Measurements from ENCODE around the gene COP1.
"Not testable (repeated sequence)": the region's sequence is repeated elsewhere in the genome, so short reads cannot be mapped to it uniquely, and the experiment has no call there.

COP1 gene

DNA sequence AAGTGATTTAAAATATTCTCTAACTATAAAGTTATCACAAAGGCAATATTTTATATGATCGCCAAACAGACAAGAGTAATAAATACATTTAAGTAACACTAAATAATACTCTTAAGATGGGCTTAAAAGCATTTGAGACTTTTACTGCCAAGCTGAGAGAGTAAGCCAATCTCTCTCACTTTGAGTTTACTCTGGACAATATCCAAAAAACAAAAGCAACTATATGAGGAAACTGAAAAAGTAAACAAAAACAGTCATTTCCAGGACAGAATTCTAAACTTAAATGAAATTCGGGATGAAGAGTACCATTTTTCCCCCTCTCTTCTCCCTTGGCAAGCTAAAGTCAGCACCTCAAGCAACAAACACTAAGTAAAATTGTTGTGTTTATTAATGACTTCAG, 173.2 kb downstream of the COP1 start:
- no peak for DNase-seq (ENCODE audit: low spot score)

DNA sequence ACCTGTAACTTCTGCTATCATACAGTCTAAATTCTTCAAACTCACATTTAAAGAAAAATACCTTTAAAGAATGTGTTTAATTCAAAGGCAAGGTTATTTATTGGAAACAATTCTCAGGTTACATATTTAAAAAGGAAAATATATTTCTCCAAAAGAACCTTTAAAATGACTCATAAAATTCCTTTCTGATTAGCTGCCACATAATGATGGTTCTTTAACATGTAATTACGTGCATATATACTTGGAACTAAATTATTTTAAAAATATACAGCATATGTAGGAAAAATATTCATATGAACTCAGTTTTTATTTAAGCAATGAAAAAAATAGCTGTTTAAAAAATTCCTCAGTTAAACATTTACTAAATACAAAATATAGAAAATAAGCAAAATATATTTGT, 173.6 kb downstream of the COP1 start:
- no peak for DNase-seq (ENCODE audit: low spot score)

DNA sequence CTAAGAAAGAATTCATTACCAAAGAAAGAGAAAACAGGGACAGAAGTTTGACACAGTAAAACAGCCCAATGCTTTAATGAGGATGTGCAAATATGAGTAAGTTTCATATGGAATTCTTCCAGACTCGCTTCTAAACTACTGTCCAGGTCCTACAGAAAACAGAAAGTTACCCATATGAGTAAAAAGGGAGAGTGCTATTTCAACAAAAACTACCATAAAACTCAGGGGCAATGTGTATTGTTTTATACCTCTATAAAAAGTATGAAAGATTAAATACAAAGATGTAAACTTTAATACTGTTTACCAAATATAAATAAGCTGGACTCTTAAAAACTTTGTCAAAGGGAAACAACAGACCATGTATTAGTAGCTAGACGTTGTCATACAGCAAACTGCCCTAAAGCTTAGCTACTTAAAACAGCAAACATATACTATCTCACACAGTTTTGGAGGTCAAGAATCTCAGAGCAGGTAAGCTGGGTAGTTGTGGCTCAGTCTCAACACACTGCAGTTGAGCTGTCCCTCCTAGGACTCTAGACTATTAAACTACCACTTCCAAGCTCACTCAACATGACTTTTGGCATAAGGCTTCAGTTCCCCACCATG, 174.9 kb downstream of the COP1 start:
- no peak for DNase-seq (ENCODE audit: low spot score)

DNA sequence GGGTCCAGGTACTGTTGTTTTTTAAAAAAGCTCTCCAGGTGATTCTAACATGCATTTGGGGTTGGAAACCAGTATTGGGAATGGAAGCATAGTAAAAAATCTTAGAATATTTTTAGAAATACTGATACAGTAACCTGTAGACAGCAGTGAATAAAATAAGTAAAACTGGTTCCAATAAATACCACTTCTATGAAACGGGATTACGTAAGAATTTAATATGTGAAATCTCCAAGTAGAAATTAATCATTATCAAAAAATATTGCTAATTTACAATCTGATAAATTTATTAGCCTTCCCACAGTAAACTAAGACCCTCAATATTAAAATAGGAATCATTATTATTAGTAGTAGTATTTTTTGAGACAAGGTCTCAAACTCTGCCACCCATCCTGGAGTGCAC, 177.5 kb downstream of the COP1 start:
- no peak for DNase-seq (ENCODE audit: low spot score)

DNA sequence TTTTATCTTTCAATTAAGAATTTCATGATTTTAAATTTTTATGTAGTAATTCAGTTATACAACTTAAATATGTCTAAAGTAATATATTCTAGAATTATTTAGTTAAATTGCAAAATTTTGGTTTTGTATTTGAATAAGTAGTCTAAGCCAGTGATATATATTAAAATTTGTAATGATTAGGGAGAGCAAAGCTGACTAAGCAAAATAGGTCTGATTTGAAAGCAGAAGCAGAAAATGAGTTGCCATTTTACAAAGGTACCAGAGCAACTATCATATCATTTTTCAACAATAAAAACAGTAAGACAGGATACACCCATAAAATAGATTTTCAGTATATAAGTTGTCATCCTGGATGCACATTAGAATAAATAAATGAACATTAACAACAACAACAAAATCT, 177.9 kb downstream of the COP1 start:
- no peak for DNase-seq (ENCODE audit: low spot score)

DNA sequence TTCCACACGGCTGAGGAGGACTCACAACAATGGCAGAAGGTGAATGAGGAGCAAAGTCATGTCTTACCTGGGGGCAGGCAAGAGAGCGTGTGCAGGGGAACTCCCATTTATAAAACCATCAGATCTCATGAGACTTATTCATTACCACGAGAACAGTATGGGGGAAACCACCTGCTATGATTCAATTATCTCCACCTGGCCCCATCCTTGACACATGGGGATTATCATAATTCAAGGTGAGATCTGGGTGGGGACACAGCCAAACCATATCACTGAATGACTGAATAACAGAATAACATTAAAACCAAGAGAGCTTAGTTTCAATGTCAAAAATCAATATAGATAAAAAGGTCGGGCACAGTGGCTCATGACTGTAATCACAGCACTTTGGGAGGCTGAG, 179.2 kb downstream of the COP1 start:
- DNase-seq (ENCODE audit: low spot score) = not testable (repeated sequence)

DNA sequence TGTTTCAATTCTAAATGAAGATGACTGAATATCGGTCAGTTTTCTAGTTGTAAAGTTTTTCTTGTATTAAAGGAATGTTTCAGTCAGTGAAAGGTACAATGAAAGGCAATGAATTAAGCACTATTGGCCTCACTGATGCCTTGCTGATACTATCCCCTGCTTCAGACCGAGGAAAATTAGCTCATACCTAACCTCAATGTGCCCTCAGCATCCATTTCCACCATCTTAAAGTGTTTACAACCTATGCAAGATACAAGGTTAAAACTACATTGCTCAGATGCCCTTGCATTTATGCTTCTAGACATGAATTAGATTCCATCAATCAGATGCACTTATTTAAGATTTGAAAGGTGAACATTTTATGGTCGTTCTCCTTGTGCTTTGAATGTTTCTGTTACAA, 184.5 kb downstream of the COP1 start:
- no peak for DNase-seq (ENCODE audit: low spot score)

DNA sequence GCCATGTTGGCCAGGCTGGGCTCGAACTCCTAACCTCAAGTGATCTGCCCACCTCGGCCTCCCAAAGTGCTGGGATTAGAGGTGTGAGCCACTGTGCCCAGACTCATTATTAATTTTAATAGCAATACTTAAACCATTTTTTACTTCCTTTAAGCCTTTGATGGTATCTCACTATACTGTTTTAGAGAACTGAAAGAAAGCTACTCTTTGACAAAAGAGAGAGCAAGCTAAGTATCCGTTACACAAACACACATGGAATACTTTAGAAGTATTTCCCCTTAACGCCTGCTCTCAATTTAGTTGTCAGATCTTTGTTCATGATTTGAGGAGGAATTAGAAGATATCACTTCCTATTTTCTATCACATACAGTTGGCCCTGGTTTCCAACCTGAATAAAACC, 189.4 kb downstream of the COP1 start:
- DNase-seq (ENCODE audit: low spot score) = no peak

DNA sequence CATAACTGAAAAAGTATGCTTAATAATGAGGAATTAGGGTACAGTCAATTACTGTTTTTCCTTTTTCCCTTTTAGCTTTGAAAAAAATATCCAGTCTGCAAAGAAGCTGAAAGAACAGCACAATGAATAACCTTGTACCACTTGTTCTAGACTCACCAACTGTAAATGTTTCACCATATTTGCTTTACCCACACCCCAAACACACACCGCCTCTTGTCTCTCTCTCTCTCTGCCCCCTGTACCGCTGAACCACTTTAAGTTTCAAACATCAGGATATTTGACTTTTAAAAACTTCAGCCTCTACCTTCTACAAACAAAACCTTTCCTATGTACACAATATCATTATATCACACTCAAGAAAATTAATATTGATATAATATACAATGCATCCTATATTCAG, 197.1 kb downstream of the COP1 start:
- no peak for DNase-seq (ENCODE audit: low spot score)

DNA sequence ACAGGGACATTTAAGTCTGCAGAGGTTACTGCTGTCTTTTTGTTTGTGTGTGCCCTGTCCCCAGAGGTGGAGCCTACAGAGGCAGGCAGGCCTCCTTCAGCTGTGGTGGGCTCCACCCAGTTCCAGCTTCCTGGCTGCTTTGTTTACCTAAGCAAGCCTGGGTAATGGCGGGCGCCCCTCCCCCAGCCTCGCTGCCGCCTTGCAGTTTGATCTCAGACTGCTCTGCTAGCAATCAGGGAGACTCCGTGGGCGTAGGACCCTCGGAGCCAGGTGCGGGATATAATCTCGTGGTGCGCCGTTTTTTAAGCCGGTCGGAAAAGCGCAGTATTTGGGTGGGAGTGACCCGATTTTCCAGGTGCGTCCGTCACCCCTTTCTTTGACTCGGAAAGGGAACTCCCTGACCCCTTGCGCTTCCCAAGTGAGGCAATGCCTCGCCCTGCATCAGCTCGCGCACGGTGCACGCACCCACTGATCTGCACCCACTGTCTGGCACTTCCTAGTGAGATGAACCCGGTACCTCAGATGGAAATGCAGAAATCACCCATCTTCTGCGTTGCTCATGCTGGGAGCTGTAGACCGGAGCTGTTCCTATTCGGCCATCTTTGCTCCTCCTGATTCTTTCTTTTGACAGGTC, 199.2 kb downstream of the COP1 start:
- DNase-seq (ENCODE audit: low spot score) = not testable (repeated sequence)

DNA sequence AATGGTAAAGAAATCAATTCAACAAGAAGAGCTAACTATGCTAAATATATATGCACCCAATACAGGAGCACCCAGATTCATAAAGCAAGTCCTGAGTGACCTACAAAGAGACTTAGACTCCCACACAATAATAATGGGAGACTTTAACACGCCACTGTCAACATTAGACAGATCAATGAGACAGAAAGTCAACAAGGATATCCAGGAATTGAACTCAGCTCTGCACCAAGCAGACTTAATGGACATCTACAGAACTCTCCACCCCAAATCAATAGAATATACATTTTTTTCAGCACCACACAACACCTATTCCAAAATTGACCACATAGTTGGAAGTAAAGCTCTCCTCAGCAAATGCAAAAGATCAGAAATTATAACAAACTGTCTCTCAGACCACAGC, 212.4 kb downstream of the COP1 start:
- not testable (repeated sequence) for DNase-seq (ENCODE audit: low spot score)

DNA sequence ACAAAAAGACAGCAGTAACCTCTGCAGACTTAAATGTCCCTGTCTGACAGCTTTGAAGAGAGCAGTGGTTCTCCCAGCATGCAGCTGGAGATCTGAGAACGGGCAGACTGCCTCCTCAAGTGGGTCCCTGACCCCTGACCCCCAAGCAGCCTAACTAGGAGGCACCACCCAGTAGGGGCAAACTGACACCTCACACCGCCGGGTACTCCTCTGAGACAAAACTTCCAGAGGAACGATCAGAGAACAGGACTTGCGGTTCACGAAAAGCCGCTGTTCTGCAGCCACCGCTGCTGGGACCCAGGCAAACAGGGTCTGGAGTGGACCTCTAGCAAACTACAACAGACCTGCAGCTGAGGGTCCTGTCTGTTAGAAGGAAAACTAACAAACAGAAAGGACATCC, 214.3 kb downstream of the COP1 start:
- DNase-seq (ENCODE audit: low spot score) = not testable (repeated sequence)

DNA sequence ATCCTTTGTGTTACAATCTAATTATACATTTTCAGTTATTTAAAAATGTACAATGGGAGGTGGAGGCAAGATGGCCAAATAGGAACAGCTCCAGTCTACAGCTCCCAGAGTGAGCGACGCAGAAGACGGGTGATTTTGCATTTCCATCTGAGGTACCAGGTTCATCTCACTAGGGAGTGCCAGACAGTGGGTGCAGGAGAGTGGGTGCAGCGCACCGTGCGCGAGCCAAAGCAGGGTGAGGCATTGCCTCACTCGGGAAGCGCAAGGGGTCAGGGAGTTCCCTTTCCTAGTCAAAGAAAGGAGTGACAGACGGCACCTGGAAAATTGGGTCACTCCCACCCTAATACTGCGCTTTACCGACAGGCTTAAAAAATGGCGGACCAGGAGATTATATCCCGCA, 214.9 kb downstream of the COP1 start:
- not testable (repeated sequence) for DNase-seq (ENCODE audit: low spot score)

DNA sequence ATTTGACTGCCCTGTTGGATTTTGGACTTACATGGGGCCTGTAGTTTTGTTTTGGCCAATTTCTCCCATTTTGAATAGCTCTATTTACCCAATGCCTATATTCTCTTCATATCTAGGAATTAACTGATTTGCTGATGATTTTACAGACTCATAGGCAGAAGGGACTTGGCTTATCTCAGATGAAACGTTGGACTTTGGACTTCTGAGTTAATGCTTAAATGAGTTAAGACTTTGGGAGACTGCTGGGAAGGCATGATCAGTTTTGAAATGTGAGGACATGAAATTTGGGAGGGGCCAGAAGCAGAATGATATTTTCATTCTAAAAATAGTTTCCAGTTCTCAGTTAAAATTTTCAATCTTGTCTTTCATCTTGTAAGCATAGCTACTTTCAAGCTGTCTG, 222.3 kb downstream of the COP1 start:
- no peak for DNase-seq (ENCODE audit: low spot score)

DNA sequence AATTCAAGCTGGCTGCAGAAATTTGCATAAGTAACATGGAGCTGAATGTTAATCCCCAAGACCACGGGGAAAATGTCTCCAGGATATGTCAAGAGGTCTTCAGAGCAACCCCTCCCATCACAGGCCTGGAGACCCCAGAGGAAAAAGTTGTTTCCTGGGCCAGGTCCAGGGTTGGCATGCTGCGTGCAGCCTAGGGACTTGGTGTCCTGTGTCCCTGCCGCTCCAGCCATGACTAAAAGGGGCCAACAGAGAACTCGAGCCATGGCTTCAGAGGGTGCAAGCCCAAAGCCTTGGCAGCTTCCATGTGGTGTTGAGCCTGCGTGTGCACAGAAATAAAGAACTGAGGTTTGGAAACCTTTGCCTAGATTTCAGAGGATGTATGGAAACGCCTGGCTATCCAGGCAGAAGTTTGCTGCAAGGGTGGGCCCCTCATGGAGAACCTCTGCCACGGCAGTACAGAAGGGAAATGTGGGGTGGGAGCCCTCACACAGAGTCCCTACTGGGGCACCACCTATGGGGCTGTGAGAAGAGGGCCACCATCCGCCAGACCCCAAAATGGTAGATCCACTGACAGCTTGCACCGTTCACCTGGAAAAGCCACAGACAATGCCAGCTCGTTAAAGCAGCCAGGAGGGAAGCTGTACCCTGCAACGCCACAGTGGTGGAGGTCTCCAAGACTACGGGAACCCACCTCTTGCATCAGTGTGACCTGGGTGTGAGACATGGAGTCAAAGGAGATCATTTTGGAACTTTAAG, 222.9 kb downstream of the COP1 start:
- DNase-seq (ENCODE audit: low spot score) = no peak

DNA sequence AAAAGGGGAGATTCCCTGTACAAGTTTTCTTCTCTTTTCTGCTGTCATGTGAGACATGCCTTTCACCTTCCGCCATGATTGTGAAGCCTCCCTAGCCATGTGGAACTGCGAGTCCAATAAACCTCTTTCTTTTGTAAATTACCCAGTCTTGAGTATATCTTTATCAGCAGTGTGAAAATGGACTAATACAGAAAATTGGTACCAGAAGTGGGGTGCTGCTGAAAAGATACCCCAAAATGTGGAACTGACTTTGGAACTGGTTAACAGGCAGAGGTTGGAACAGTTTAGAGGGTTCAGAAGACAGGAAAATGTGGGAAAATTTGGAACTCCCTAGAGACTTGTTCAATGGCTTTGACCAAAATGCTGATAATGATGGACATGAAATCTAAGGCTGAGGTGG, 223.7 kb downstream of the COP1 start:
- not testable (repeated sequence) for DNase-seq (ENCODE audit: low spot score)

DNA sequence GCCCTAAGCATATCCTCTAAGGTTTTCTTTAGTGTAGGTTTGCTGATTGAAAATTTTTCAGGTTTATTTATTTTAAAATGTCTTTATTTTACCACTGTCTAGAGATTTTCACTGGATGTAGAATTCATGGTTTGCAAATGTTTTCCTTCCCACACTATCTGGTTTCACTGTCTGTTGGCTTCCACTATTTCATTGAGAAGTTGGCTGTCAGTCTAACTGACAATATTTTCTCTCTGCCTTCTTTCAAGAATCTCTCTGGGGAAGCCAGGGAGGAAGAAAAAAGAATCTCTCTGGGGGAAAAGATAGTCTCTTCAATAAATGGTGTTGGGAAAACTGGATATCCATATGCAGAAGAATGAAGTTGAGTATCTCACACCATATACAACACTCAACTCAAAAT, 226.0 kb downstream of the COP1 start:
- no peak for DNase-seq (ENCODE audit: low spot score)

DNA sequence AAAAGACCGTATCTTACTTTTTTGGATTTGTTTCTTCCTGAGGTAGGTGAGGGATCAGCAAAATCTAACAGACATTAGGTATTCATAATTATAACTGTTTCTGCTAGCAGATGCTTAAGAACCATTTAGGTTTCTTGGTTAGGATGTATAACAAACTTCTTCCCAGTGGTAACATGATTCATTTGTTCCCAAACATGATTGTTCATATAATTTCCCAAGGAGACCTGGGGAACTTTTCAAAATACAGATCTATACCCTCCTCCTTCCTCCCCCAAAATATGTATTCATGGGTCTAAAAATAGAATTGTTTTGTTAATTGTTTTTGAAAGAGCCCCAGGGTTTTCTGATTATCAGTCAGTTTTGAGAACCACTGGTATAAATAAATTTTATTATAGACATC, 228.2 kb downstream of the COP1 start:
- DNase-seq (ENCODE audit: low spot score) = no peak

DNA sequence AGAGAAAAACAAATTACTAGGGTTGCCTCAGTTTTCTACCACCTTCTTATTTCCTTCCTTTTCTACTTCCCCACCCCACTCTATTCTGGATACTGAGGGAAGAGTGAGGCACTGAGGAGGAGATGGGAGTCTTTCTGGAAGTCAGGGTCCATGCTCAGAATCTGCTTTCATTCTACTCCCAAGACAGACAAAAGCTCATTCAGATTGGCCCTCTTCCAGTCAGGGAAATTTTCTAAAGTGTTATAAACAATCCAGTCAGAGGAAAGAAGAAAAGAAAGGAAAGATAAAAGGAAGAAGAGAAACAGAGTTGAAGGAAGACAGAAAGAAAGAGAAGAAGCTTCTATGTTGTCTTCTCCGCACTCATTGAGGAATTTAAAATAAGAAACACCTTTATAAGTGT, 228.6 kb downstream of the COP1 start:
- no peak for DNase-seq (ENCODE audit: low spot score)

DNA sequence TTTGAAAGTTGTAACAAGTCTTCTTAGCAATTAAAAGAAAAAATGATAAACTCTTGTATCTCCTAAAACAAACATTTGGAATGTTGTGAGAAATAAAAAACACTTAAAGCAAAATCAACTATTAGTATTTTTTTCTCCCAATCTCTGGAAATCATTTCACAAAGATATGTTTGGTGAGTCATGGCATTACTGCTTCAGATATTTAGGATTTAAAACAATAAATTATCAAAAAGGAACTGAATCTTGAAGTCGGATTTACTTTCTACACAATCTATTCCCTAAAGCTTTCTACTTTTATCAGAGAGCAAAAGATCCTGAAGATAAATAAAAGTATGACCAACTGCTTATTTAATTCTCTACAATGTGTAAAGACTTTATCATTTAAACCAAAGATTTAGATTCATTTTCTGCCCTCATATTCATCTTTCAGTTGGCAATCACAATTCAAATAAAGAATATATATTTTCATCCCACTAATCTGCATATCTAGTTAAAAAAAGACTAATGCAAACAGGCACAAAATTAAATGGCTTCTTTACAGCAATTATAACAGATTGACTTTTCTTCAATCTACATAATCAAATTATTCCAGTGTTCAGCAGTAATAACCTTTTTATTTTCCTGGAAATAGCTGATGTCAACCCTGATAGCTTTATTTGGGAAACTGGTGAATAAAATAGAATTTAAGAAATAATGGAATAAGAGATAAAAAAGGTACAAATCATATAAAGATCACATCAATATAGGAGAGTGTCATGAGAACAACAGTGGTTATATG, 230.0 kb downstream of the COP1 start:
- no peak for DNase-seq (ENCODE audit: low spot score)

DNA sequence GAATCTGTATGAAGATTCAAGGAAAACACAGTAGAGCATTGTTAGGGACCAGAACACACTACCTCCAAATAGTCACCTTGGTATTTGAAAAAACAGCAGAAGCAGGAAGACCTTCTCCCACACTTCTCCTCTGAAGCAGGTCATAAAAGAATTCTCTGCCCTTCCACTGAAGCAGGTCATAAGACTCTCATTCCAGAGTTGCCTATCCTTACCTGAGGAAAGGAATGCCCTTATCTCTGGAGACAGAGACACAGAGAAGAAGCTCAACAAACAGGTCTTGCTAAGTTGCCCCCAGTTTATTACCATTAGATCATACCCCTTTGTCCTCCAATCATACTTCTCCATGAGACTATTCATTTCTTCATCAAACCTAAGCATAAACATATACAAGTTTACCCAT, 237.9 kb downstream of the COP1 start:
- no peak for DNase-seq (ENCODE audit: low spot score)

DNA sequence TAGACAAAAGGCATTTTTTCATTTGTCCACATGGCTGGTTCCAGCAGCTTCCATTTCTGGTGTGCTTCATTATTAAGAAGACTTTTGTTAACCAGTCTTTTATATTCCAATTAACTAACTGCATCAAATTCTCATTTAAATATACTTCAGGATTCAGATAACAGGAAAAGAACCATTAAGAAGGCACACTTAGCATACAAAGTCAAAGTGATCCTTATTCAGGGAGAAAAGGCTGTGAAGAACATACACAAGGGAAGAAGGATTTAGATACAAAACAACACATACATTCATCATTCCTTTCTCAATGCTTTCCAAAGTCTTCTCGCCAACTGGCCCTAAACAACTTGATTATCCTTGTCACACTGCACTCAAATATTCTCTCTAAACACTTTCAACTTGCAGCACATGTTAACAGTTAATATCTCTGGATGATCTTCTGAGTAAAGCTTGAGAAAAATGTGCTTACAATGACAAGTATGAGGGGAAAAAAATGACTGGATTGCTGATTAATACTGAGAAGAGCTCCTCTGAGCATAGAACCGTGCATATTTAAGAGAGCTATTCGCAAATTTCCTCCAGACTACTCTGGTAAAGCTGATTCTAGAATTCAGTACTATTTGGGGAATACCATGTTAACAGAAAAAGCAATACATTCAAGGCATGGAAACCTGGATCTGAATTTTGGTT, 238.5 kb downstream of the COP1 start:
- no peak for DNase-seq (ENCODE audit: low spot score)
